GM12878 (cell line): ENCODE results near the gene RARRES2.

Experiments
- CTCF ChIP-seq, 3 experiments: IDR thresholded peaks in 2 of 3; conservative IDR thresholded peaks in 1 of 3; 2 replicates each; pipeline ENCODE4 v1.5.1; 2011; ENCODE audit warnings: low read depth in 3 of 3, low read length in 3 of 3, mild to moderate bottlenecking in 3 of 3, control low read depth in 2 of 3, moderate library complexity in 2 of 3, inconsistent platforms in 1 of 3, mixed read lengths in 1 of 3; ENCODE audit not compliant: control insufficient read depth in 2 of 3, insufficient read depth in 1 of 3; ENCODE audit errors: extremely low read depth in 1 of 3
- EP300 ChIP-seq, 2 experiments: fragments of 150-350 bp in 1 of 2; IDR thresholded peaks; 2 replicates each; pipeline ENCODE4 v1.6.1; 2011 to 2012; ENCODE audit warnings: low read depth in 2 of 2, low read length in 2 of 2, borderline replicate concordance in 1 of 2, improper control_type of control experiment in 1 of 2, inconsistent platforms in 1 of 2; ENCODE audit not compliant: control insufficient read depth in 1 of 2
- ETV6 ChIP-seq, 2 experiments: fragments of 450-650 bp in 1 of 2; IDR thresholded peaks in 1 of 2; conservative IDR thresholded peaks in 1 of 2; 2 replicates each; pipeline ENCODE4 v1.6.1; 2014; ENCODE audit warnings: antibody characterized with exemption in 1 of 2, borderline replicate concordance in 1 of 2, low read depth in 1 of 2, mild to moderate bottlenecking in 1 of 2, moderate library complexity in 1 of 2
- HCFC1 ChIP-seq: fragments of 150-350 bp; IDR thresholded peaks from 2 replicates; pipeline ENCODE4 v1.6.1; 2014; ENCODE audit warnings: low read length
- SMC3 ChIP-seq: IDR thresholded peaks from 2 replicates; pipeline ENCODE4 v1.6.1; 2011; ENCODE audit warnings: low read length, improper control_type of control experiment, borderline replicate concordance

DNA sequence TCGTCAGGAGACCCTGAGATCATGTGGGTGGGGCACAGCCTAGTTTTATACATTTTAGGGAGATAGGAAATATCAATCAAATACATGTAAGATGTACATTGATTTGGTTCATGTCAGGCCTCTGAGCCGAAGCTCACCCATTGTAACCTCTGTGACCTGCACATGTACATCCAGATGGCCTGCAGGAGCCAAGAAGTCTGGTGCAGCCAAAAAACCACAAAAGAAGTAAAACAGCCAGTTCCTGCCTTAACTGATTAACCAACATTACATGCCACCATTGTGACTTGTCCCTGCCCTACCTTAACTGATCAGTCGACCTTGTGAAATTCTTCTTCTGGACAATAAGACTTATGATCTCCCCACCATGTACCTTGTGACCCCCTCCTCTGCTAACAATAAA is 34.3 kb downstream of the RARRES2 start:
- TF ChIP-seq HCFC1, result no peak
- TF ChIP-seq EP300 (IDR thresholded peaks at IDR 0.05; ENCODE audit: borderline replicate concordance in 1 of 2, control insufficient read depth in 1 of 2, low read depth in 2 of 2, low read length in 2 of 2), result no peak
- no peak for TF ChIP-seq SMC3
- TF ChIP-seq CTCF (IDR thresholded peaks at IDR 0.05 in 2 of 3, conservative IDR thresholded peaks at IDR 0.05 in 1 of 3; ENCODE audit: control insufficient read depth in 2 of 3, extremely low read depth in 1 of 3, insufficient read depth in 1 of 3, low read depth in 3 of 3, low read length in 3 of 3), result no peak
- TF ChIP-seq ETV6 (conservative IDR thresholded peaks at IDR 0.05 in 1 of 2, IDR thresholded peaks at IDR 0.05 in 1 of 2; ENCODE audit: borderline replicate concordance in 1 of 2, low read depth in 1 of 2), result no peak
